GM11168 (cell line): Measurements from ENCODE around the gene CFAP97D2.
"Not testable (repeated sequence)": the region's sequence is repeated elsewhere in the genome, so short reads cannot be mapped to it uniquely, and the experiment has no call there.

Source experiments
- in situ Hi-C: fragments of 300-500 bp; cut with MboI; formaldehyde crosslinking; loops from one replicate; pipeline ENCODE4 v1.12.0; 2022; ENCODE audit warnings: low sequenced_read_pairs; ENCODE audit not compliant: unreplicated experiment

CFAP97D2 gene

DNA sequence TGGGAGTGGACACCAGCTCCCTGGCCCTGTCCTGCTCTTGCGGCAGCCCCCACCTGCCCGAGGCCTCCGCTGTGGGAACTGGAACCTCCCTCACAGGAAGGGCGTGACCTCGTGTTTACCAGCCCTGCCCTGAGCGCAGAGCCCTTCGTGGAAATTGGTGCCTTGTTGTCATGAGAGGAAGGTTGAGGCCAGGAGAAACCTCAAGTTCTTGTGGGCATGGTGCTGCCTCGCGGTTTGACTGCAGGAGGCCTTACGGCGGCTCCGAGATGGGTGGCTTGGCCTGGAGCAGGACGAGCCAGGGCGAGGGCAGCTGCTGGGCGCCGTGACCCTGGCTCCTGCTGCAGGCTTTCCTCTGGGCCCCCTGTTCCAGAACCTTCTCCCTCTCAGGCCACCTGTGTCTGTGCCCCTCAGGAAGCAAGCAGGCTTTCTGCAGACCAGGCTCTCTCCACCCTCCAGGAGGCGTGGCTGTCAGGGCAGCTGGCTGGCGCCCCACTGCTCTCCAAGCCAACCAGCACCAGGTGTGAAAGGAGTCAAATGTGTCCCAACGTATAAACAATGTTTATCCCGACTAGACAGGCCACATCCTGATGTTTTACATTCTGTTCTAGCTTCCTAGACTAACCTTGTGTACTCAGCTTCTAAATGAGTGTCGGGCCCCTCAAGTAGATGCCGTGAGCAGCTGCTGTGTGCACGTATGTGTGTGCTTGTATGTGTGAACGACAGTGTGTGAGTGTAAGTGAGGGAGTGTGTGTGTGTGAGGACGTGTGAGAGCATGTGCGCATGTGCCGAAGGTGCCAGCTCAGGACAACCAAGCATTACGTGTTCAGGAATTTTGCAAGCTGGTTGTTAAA is 36.2 kb upstream of the CFAP97D2 start:
- in situ Hi-C loops: no loop called here

DNA sequence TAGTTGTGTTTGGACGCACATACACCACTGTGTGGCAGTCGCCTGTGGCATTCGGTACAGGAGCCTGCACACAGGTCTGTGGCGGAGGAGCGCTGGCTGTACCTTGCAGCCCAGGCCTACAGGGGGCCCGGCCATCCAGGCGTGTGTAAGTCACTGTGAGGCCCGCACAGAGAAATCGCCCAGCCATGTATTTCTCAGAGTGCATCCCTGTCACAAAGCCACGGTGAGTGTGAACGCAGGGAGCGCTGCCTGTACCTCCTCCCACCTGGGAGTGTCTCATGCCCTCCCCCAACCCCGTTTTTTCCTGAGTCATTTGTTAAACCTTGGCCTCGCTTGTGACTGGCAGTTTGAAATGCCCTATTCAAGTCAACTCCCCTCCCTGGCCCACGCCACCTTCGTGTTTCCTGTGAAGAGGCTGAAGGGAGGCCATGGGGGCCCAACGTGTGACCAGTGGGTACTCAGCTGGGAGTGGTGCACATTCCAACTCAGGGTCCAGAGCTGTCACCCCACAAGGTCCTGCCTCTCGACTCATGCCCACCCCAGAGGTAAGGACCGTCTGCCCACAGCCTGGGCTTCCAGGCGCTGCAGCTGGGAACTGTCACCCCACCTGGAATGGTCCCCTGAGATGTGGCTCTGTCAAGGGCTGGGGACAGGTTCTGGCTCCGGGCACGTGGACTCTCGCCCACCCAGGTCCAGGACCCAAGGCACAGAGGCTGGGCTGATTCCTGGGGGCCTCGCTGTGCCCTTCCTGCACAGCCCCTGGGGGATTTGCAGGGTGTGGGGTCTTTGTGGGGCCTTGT is 35.1 kb upstream of the CFAP97D2 start:
- in situ Hi-C loops: no loop called here

DNA sequence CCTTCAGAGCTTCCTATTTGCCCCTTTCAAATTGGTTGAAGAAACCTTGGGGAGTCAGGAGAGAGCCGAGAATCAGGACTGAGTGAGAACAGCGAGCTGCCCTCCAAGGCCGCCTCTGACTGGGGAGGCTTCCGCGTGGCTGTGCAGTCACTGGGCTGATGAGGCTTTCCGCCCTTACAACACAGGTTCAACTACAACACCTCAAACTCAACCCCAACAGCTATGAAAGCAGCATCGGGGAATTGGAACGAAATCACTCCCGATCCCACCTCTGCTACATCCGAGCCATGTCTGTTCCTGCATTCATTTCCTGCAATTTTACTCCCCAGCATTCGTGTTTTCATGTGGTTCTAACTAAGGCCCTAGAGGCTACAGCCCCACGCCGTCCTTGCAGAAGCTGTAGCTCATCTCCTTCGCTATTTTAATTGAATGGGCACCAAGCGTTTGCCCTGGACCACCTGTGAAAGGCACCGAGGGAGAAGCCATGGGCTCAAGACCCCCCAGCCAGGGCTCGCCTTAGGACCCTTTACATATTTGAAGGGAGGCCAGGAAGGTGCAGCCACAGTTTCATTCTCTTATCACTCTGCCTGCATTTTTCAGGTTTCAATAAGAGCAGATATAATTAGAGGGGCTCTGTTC is 34.3 kb upstream of the CFAP97D2 start:
- in situ Hi-C loops: no loop called here

DNA sequence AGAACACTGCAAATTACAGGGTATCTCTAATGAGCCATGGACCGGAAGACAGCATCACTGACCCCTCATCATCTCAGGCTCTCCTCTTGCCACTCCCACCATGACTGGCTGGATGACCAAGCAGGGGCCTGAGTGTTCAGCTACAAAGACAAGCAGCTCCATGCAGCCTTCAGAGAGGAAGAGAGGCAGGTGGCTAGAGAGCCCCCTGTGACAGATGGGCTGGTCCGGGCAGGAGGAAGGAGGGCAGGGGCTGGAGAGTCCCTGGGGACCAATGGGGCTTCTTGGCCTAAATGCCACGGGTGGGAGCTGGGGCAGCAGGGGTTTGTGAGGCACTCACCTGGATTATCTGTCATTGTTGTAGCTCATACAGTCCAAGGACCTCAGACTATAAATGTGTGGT is 33.8 kb upstream of the CFAP97D2 start:
- in situ Hi-C loops: no loop called here

DNA sequence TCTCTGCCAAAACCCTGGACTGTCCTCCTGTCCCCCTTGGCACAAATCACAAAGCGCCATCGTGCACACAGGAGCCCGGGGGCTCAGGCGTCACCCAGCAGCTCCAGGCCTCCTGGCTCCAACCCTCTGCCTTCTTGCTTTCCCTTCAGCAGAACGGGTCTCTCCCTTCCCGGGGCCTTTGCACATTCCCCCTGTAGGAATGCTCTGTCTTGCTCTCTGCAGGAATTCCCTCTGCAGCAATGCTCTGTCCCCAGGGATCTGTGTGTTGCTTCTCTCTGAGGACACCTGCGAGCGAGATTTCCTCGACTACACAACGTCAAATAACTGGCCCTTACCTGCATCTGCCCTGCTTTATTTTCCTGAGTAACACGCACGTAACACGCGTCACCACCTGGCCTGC is 33.3 kb upstream of the CFAP97D2 start:
- in situ Hi-C loops: no loop called here

DNA sequence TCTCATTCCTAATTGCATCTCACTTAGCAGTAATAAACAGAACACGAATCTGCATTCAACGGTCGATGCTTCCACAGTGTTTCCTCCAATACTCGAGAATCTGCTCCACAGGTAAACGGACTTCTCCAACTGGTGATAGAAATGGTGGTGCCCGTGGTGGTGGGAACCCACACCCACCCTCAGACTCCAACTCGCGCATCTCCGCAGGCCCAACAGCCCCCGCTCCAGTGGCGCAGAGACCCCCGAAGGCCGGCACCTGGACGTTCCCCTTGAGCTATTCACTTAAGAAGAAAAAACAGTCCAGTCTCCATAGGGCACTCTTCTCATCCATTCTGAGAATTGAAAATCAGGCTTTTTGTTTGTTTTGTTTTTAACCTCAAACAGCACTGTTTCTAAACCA is 32.9 kb upstream of the CFAP97D2 start:
- in situ Hi-C loops: no loop called here

DNA sequence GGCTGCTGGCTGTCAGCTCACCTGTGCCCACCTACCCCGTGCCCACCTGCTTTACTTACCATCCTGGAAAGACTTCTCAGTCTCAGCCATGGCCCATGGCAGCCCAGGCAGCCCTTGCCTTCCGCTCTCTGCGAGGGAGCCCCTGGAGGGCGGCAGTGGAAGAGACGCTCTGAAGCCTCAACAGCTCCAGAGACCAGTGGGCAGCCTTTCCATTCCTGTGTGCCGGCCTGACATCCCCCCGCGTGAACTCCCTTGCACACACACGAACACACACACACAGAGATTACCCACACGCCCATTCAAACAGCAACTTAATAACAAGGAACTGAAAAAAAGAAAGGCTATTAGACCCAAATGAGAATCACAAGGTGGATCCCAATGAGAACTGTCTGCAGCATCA is 32.4 kb upstream of the CFAP97D2 start:
- in situ Hi-C loops: no loop called here

DNA sequence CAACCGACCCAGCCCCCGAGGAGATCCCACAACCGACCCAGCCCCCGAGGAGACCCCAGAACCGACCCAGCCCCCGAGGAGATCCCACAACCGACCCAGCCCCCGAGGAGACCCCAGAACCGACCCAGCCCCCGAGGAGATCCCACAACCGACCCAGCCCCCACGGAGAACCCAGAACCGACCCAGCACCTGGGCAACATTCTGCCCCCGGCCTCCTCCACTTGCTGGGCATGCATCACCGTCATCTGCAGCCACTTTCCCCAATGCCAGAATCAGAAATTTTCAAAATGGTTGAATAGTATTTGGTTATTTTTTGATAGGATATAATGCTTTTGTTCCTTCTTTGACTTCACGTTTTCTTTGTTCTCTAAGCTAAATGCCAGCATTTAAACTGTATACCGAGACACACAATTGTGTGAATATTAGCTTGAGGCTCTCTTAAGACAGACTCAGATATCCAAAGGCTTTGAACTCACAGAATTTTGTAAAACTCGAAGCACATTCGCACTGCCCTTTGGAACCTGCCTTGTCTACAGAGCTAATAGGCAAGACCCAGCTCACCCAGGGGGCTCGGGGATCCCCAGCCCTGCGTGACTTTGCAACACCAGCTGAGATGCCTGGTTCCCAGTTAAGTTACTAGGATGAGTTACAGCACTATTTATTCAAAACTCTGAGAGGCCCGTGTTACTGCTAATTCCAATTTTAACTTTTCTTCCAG is 31.1 kb upstream of the CFAP97D2 start:
- in situ Hi-C loops: no loop called here

DNA sequence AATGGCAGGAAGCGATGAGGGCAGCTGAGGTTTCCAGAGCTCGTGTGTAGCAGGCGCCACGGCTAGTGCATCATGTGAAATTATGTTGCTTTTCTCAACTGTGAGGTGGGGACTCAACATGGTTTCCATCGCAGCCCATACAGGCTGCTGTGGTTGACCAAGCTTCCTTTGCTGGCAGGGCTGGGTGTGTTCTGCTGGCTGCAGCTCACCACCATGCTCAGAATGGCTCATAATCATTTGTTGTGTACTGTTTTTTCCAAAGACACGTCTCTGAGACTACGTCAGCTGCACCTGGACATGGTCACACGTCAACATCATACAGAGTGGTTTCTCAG is 30.6 kb upstream of the CFAP97D2 start:
- in situ Hi-C loops: no loop called here

DNA sequence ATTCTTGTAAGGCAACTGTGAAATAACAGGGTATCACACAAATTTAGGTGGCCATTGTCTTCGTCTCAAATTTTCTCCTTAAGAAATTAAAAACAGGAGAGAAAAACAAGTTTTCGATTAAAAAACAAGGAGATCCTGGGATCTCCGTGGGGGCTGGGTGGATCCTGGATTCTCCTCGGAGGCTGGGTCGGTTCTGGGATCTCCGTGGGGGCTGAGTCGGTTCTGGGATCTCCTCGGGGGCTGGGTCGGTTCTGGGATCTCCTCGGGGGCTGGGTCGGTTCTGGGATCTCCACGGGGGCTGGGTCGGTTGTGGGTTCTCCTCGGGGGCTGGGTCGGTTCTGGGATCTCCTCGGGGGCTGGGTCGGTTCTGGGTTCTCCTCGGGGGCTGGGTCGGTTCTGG is 30.2 kb upstream of the CFAP97D2 start:
- in situ Hi-C loops: not testable (repeated sequence)

DNA sequence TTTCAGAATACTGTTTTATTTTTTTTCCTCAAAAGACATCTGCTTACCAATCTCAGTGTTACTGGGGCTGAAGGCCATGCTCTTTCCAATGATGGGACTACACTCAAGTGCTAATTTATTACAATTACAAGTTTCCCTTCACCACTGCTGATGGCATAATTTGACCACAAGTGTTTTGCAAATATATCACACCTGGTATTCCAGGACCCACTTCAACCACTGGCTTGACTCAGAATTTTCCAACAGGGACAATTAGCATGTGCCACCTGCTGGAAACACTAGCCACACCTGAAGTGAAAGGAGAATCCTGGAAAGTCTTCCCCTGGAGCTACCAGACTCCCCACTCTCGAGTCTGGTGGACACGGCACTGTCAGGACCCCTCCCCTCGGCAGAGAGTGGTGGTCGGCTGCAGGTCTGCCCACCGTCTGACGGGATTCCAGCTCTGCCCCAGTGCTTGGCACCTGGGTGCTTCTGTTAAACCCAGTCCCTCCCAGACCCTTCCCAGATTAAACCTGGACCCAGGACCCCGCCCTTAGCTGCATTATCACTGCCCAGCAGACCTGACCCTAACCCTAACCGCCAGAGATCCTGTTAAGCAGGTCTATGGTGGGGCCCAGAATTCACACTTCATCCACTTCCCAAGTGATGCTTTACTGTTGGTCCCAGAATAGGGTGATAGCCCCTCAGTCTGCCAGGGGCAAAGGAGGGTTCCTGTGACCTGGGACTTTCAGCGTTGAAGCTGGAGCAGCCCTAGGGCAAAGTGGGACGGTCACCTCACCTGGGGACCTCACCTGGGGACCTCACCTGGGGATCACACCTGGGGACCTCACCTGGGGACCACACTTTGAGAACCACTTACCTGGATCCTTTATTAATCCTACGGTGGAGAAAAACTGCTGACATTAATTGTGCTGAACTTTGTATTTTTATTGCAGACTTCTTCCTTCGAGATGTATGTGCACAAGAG is 29.0 kb upstream of the CFAP97D2 start:
- in situ Hi-C loops: no loop called here

DNA sequence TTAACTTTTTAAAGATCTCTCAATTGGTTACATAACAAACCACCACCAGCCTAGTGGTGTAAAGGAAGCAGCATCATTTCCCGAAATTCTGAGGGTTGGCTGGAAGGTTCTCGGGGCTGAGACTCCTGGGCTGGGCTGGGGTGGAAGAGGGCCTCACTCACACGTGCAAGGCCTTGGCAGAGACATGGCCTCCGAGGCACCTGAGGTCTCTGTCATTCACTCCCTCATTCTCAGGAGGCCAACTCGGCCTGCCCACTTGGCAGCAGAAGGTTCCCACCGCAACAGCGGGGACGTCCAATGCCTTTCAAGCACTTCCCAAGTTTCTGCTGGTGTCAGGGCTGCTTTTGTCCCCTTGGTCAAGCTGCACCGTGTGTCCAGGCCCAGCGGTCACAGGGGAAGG is 28.0 kb upstream of the CFAP97D2 start:
- in situ Hi-C loops: no loop called here

DNA sequence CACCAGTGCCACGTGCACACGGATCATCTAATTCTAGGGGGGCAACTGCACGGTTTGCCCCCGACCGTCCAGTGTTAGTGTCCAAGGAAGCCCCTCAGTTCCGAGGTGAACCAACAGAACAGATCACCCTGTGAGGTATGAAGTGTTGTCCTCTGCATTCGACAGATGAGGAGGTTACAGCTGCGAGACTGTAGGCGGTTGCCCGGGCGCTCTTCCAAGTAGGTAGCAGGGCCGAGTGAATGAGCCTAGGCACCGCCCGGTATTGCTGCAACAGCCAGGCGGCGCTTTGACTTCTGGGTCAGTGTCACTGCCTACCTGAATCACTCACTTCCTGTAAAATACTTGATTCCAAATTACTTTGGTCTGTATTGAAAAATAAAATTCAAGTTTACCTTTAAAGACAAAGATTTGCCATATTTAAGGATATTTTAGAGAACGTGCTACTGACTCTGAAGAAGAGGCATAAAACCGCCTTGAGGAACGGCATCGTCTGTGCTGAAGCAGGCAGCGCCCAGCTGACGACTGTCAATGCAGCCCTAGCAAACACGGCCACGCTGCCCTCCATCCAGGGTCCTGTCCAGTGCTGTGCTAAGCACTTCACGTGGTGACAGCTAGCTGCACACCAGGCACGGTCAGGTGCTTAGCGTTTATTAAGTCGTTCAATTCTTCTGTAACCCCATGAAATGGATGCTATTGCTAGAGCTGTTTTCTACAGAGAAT is 27.3 kb upstream of the CFAP97D2 start:
- in situ Hi-C loops: no loop called here

DNA sequence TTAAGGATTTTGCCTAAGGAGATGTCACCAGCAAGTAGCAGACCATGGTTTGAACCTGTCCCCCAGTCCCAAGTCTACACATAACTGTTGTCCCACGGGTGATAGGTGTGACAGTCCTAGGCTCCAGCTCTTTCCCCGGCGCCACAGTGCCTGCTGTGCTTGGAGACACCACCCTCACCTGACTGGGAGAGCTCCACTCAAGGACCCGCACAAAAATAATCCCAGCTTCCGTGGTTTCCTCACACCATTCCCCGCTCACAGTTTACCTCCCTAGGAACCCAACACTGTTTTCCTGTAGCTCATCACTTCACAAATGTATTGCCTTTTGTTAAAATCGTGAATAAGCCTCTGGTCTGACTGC is 26.8 kb upstream of the CFAP97D2 start:
- in situ Hi-C loops: no loop called here

DNA sequence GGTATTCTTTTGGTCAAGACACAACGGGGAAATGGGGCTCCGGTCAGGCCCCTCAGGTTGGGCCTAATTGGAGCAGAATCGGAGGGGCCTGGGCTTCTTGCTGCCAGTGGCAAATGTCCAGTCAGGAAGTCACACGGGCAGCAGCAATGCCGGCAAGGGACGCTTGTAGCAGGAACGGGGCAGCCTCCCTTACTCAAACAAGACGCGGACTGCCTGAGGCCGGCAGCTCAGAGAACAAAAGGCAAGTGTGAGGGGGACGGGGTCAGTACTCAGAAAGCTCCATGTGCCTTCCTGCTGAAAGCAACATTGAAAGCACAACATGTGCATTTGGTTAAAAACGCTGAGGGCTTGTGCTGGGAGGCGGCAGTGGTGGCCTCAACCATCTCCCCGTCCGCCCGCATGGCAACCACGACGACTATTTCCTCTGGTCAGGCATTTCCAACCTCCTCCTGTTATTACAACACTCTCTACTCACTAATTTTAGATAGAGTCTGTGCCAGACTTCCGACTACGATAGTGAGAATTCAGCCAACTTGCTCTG is 26.2 kb upstream of the CFAP97D2 start:
- in situ Hi-C loops: no loop called here

DNA sequence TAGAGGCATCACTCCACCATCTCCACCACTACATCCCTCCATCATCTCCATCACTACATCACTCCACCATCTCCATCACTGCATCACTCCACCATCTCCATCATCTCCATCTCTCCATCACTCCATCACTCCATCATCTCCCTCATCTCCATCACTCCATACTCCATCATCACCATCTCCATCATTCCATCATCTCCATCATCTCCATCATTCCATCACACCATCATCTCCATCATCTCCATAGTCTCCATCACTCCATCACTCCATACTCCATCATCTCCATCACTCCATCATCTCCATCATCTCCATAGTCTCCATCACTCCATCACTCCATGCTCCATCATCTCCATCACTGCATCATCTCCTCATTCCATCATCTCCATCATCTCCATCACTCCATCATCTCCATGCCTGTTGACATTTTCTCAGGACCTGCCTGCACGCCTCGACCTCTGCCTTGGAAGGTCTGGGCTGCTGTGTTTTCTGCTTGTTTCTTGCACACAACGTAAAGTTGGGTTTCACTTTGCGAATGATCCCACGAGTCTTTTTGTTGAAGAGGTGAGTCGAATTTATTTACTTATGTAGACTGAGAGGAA is 25.5 kb upstream of the CFAP97D2 start:
- in situ Hi-C loops: no loop called here

DNA sequence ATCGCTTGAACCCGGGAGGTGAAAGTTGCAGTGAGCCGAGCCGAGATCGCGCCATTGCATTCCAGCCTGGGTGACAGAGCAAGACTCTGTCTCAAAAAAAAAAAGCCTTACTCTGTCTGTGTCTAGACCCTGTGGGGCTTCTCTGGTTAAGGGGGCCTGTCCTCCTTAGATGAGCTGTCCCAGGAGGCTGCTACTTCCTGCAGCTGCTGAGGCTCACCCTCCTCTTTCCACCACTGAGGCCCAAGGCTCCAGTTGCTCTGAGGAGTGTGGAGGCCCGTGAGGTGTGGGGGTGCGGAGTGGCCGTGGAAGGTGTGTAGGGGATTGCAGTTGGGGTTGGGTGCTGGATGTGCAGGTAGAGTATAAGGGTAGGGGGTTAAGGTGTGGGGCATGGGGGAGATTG is 24.6 kb upstream of the CFAP97D2 start:
- in situ Hi-C loops: no loop called here

DNA sequence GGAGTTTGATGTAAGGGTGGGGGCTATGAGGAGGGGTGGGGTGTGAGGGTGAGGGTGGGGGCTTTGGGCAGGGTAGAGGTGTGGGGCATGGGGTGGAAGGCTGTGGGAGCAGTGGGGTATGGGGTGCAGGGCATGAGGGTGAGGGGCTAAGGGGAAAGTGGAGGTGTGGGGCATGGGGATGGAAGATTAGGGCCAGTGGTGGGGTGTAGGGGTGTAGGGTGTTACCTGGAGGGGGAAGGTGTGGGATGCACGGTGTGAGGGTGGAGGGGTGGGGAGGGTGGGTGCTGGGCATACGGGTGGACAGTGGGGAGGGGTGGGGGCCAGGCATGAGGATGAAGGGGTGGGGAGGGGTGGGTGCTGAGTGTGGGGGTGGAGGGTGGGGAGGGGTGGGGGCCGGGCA is 23.7 kb upstream of the CFAP97D2 start:
- in situ Hi-C loops: no loop called here
